Lower lobe of right lung (tissue), 2 donors: ENCODE measurements around the gene SCO2. TPM values are rescaled to one million over a fixed set of nuclear protein-coding genes. Genes with fewer than 3 reads are reported as not detected.

ENCODE experiments used
- ATAC-seq, 2 donors: fragments of 200-7000 bp; cut with Tn5 transposase; one replicate each; pipeline ENCODE4 v1.9.1; 2020 to 2022; ENCODE audit warnings: mild to moderate bottlenecking in 2 of 2, moderate library complexity in 2 of 2
- DNase-seq: peaks from one replicate; pipeline ENCODE4 v3.0.0-alpha.2; 2020
- H3K27ac ChIP-seq: fragments of 200-600 bp; one replicate; pipeline ENCODE4 v1.8.0; 2022
- H3K27me3 ChIP-seq: fragments of 200-600 bp; one replicate; pipeline ENCODE4 v1.8.0; 2022; ENCODE audit warnings: low read depth
- H3K36me3 ChIP-seq: fragments of 200-600 bp; one replicate; pipeline ENCODE4 v1.8.0; 2022; ENCODE audit warnings: mild to moderate bottlenecking
- H3K4me1 ChIP-seq: fragments of 200-600 bp; one replicate; pipeline ENCODE4 v1.8.0; 2022
- H3K4me3 ChIP-seq: fragments of 200-600 bp; one replicate; pipeline ENCODE4 v1.8.0; 2022; ENCODE audit warnings: mild to moderate bottlenecking
- H3K9me3 ChIP-seq: fragments of 200-600 bp; one replicate; pipeline ENCODE4 v1.8.0; 2022
- CTCF ChIP-seq: fragments of 200-600 bp; IDR thresholded peaks from one replicate; pipeline ENCODE4 v1.8.0; 2022; ENCODE audit warnings: antibody characterized with exemption, mild to moderate bottlenecking
- intact Hi-C: fragments of 100-400 bp; cut with DNase I; formaldehyde crosslinking; loops from one replicate; pipeline ENCODE4 v1.11.0; 2022
- total RNA-seq: library from RNA; stranded (reverse); fragmentation: NEBNext Ultra II Directional; extraction: Animal tissue kit (Norgen Biotek cat#: 25700); gene quantifications from one replicate; pipeline ENCODE4 v1.2.1, GENCODE V29; 2021
- donor health status: DM: no; HTN: yes; CAD: no; lungs with severe emphysema.

Gene SCO2
- total RNA-seq, 1 donor from 2014 or later, result 4.9 TPM

DNA sequence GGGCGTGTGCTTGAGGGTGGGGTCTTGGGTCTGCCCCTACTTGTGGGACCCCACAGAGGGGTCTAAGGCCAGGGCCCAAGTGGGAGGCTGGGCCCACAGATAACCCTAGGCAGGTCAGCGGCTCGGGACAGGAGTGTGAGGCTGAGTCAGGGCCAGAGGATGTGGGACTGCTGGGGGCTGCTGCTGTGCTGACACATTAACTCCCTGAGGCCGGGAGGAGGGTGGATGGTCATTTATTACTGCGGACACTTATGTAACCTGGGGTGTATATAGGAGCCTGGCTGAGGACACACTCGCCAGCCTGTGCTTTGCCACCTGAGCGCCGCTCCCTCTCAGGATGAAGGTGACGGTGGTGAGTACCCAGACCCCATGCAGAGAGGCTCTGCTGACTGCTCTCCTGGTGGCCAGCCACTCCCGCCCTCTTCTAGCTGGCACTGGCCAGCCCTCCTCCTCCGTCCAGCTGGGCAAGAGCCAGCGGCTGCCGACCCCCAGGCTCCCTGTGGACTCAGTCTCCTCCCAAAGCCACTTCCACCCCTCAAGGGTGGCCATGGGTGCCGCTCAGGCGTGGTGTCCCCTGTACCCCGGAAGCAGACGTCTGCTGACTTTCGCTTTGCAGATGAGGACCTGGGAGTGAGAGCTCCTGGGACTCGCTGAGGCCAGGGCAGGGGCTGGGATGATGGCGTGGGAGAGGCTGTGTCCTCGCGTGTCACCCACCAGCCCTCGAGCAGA is 38.7 kb downstream of the SCO2 start, which contains the start of gene MIOX:
TSS of gene MIOX (plus strand) at position 299 of the 729 bp plus-strand sequence. CDS start at position 338, 39 bp downstream.
- no peaks in the 10 kb centered on the region for H3K36me3 ChIP-seq
- intact Hi-C loops, result no loop called here
- ATAC-seq (no peak), DNase-seq (no peak)
- peaks cover 40% of the 10 kb centered on the region for H3K27me3 ChIP-seq
- peaks cover 12% of the 10 kb centered on the region for H3K4me1 ChIP-seq
- H3K4me3 ChIP-seq, result no peak within 1 kb of the TSS
- no peak for TF ChIP-seq CTCF
- H3K9me3 ChIP-seq, result no peaks in the 10 kb centered on the region
- no peak within 1 kb of the TSS for H3K27ac ChIP-seq

DNA sequence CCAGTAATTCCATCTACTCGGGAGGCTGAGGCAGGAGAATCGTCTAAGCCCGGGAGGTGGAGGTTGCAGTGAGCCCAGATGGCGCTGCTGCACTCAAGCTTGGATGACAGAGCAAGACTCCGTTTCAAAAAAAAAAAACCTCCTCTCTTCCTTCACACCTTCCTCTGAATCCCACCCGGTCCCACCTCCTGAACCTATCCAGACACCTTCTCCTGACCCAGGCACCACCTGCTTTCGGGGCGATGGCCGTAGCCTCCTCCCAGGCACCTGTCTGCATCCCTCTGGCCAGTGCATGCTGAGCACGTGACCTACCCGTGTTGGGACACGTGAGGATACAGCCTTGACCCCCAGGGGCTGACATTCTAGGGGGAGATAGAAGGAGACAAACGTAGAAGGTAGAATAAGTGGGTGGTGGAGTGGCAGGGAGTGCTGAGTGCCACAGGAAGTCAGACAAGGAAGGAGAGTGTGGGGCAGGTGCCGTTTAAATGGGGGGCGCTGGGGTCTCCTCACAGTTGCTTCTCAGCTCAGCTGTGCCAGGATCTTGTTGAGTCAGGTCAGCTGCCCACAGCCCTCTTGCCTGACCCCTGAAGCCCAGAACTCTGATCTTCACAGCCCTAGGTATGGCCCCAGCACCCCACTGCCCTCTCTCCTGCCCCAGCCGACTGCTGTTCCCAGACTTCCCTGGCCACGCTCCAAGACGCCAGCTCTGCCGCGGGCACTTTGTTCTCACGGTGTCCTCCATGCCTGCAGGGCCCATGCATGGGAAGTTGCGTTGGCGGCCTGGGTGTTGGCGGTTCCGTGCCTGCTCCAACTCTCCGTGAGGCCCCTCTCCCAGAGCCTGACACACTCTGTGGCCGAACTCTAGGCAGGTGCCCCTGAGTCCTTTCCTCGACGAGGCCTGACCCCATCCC is 39.9 kb downstream of the SCO2 start:
- no peak for TF ChIP-seq CTCF
- DNase-seq, result peak; percentile 67

DNA sequence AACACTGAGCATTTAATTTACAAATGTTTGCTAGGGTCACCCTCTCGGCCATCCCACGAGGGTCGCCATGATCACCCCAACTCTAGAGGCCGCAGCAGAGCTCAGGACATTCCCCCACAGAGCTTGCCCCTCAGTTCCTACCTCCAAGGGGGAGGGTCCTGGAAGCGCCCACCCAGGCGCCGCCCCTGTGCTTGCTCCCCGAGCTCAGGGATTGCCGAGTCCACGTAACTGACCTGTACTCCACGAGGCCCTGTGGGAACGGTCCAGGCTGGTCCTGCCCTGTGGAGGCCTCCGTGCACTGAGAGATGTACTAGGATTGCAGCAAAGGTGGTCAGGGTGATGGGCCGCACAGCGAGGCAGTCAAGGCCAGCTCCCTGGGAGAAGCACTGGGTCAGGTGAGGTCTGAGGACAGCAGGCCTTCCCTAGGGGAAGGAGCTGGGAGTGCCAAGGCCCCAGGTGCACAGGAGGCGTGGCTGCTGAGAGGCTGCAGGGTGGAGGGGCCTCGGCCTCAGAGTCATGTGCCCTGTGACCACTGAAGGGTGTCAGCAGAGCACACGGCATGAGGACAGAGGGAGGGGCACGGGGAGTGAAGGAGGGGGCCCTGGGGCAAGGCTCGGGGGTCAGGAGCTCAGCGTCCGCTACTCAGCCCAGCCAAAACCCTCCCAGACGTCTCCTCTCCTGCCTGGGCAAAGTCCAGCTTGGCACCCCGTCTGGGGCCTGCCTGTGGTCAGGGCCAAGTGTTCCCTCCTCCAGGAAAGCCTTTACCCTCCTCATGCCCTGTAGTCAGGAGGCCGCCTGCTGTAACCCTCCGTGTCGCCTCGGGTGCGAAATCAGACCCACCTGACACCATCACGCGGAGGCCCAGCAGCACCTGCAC is 41.2 kb downstream of the SCO2 start:
- Histone ChIP-seq H3K4me3 (no peak overlapping the region), H3K36me3 (no peaks in the 10 kb centered on the region), H3K27ac (no peak overlapping the region), H3K9me3 (no peaks in the 10 kb centered on the region), H3K4me1 (peaks cover 17% of the 10 kb centered on the region), H3K27me3 (peaks cover 52% of the 10 kb centered on the region)
- TF ChIP-seq CTCF, result no peak
- intact Hi-C loops, result no loop called here
- DNase-seq (no peak), ATAC-seq (no peak)

More for the DNA sequence above, 39.9 kb downstream of the SCO2 start:
- intact Hi-C loops, result no loop called here
- H3K4me1 ChIP-seq, result peaks cover 17% of the 10 kb centered on the region
- peaks cover 52% of the 10 kb centered on the region for H3K27me3 ChIP-seq
- no peak overlapping the region for H3K27ac ChIP-seq
- H3K36me3 ChIP-seq, result no peaks in the 10 kb centered on the region
- ATAC-seq, result peak; percentile 27 to 32
- H3K9me3 ChIP-seq, result no peaks in the 10 kb centered on the region
- H3K4me3 ChIP-seq, result no peak overlapping the region

- peaks cover 59% of the 10 kb centered on the region for H3K27me3 ChIP-seq
- no peaks in the 10 kb centered on the region for H3K36me3 ChIP-seq
- H3K27ac ChIP-seq, result no peak overlapping the region
- H3K4me1 ChIP-seq, result peaks cover 17% of the 10 kb centered on the region
- no peak for DNase-seq
- no peak for TF ChIP-seq CTCF
- no peaks in the 10 kb centered on the region for H3K9me3 ChIP-seq
- no peak for ATAC-seq
- intact Hi-C loops, result no loop called here
- no peak overlapping the region for H3K4me3 ChIP-seq
These were observed 41.8 kb downstream of the SCO2 start for GRCh38 chr22:50483556-50483955.

DNA sequence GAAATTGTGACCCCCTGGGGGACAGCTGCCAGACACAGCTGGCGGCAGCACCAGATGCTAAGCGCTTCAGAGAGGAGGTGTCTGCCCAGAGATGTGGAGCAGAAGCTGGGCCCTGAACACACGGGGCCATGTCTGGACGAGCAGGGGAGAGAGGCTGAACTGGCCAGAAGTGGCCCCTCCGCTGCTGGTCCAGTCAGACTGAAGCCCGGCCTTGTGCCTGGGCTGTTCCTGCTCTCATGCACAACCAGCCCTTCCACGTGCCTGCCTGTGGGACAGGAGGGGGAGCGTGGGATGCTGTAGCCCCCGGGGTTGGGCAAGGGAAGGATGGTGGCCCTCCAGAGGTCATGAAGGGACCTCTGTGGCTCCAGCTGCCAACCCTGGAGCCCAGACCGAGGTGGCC is 42.3 kb downstream of the SCO2 start:
- Histone ChIP-seq H3K27ac (no peak overlapping the region), H3K27me3 (peaks cover 58% of the 10 kb centered on the region), H3K9me3 (no peaks in the 10 kb centered on the region), H3K4me1 (peaks cover 17% of the 10 kb centered on the region), H3K4me3 (no peak overlapping the region), H3K36me3 (no peaks in the 10 kb centered on the region)
- DNase-seq (no peak), ATAC-seq (no peak)
- intact Hi-C loops, result no loop called here
- no peak for TF ChIP-seq CTCF
